GM19438 (cell line): ENCODE results near the gene CLEC4E.
"Not testable (repeated sequence)": the region's sequence is repeated elsewhere in the genome, so short reads cannot be mapped to it uniquely, and the experiment has no call there.

ENCODE experiments used
- ATAC-seq: cut with Tn5 transposase; IDR thresholded peaks from one replicate; pipeline ENCODE4 v1.9.1; 2021; ENCODE audit warnings: low read depth; ENCODE audit not compliant: unreplicated experiment

Gene CLEC4E, protein sequence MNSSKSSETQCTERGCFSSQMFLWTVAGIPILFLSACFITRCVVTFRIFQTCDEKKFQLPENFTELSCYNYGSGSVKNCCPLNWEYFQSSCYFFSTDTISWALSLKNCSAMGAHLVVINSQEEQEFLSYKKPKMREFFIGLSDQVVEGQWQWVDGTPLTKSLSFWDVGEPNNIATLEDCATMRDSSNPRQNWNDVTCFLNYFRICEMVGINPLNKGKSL

DNA sequence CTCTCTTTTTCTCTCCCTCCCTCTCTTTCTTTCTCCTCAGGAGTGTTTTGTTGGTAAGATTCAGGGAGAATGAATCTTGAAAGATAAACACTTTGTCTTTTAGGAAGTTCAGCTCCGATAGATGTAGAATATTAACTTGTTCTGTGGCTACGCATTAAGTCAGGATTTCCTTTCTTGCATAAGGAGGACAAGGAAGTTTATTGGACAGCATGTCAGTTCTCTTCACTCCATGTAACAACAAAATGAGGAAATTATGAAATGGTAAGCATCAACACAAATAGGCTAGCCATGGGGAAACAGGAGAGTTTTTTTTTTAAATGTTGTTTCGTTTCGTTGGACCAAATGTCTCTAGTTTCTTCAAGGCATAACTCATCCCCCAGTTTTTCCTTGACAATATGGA, at the start of gene CLEC4E:
Gene CLEC4E, minus strand, starts transcription at position 75 of the 400 bp plus-strand sequence. CDS start 108 bp downstream, outside the sequence.
- not testable (repeated sequence) for ATAC-seq

DNA sequence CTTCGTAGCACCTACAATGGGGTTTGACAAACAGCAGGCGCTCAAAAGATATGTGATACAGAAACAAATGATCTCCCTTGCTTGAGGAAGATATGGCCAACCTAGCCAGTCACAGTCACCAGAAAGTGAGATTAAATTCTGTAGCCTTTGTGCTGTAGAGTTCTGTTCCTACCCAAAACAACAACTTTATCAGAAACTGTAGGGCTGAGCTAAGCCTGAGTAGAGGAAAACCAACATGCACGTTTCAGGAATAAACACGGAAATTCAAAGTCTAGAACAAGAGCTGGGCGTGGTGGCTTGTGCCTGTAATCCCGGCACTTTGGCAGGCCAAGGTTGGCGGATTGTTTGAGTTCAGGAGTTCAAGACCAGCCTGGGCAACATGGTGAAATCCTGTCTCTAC, 49.0 kb upstream of the CLEC4E start:
- ATAC-seq: no peak

DNA sequence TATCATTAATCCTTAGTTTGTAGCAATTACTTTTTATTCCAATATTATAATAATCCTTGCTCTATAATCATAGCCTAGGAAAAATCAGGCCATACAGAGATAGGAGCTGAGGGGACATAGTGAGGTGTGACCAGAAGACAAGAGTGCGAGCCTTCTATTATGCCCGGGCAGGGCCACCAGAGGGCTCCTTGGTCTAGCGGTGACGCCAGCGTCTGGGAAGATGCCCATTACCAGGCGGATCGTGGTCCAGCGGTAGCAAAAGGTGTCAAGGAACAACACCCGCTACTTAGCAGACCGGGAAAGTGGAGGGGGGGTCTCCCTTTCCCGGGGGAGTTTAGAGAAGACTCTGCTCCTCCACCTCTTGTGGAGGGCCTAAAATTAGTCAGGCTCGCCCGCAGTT, 43.8 kb upstream of the CLEC4E start:
- not testable (repeated sequence) for ATAC-seq

DNA sequence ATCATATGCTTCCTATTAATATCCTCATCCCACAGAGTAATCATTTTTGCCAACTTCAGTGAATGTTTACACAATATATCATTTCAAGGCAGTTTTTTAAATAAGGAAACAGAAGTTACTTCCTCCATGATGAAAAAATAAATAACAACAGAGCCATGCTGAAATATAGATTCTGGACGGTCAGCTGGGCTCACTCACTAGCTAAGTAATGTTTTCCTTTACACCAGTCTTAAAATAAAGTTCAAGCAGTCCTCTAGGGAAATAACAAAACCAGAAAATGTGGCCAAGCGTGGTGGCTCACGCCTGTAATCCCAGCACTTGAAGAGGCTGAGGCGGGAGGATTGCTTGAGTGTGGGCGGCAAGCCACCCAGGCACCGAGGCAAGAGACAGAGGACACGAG, 43.3 kb upstream of the CLEC4E start:
- no peak for ATAC-seq

DNA sequence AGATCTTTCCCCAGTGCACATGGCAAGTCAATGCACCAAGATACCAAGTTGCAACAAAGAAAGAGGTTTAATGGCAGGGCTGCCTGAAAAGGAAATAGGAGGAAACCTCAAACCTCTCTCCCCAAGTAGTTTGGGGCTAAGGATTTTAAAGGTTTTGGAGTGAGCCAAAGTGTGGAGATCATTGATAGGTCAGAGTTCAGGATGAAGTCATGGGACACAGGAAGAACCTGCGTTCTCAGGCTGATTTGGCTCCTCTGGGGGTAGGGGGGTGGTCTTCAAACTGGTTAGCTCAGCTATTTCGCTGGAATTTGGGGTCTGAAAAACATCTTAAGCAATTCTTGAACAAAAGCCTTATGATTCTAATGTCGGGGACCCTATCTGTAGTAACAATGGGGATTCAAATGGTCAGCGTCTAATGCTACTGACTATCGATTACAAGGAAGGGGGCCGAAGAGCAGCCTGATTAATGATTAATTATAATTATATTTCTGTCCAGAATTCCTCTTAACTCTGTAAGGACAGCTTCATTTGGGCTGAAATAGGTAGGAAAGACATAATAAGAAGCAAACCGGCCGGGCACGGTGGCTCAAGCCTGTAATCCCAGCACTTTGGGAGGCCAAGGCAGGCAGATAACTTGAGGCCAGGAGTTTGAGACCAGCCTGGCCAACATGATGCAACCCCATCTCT, 40.5 kb upstream of the CLEC4E start:
- ATAC-seq: no peak

DNA sequence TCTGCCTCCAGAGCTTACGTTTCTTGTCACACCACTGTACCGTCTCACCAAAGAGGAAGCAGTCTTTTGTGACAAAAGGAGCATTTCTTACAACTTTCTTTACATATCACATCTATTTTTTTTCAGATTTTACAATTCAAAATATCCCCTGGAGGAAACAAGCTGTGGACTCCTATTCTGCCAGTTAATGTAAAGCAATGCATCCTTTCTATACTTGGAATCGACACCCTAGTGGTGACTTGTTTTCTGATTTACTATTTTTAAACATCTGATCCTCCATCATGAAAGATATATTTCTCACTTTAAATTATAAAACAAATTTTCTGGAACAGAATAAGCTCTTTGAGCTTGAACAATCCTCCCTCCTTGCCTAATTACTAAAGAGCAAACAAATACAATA, 37.2 kb upstream of the CLEC4E start:
- ATAC-seq: no peak

DNA sequence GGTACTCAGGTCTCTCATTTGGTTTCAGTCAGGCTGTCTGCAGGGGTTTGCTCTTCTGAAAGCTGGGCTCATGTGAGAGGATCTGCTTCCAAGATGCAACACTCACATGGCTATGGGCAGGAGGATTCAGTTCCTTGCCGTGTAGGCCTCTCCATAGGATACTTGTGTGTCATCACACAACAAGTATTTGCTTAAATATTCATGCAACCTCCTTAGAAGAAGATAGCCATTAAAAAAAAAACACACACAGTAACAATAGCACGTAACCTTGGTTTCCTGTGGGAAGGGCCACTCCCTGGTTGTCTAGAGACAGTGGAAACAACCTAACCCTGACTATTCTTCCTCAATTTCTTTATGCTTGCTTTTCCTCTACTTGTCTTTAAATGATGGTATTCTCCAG, 31.8 kb upstream of the CLEC4E start:
- no peak for ATAC-seq

DNA sequence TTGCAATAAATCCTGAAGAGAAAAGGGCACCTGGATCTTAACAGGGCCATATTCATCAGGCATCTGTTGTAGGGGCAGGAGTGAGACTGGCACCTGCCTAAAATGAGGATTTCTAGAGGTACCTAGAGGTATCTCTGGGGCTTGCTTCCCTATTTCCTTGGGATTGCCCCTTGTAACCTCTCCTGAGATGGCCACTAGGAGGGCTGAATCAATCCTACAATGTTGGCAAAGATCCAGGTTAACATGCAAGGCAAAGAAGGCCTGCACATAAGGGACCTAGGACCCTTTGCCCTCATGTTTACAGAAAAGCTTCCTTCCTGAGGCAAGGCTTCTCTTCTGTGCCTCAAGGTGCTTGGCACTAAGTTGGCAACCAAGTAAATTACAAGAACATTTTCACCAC, 25.8 kb upstream of the CLEC4E start:
- no peak for ATAC-seq

DNA sequence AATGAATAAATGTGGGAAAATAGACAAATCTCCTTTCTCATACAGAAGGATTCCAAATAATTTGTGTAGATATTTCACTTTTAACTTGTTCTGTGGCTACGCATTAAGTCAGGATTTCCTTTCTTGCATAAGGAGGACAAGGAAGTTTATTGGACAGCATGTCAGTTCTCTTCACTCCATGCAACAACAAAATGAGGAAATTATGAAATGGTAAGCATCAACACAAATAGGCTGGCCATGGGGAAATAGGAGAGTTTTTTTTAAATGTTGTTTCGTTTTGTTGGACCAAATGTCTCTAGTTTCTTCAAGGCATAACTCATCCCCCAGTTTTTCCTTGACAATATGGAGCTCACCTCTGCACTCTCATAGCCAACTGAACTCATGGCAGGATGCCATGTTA, 25.3 kb upstream of the CLEC4E start:
- ATAC-seq: not testable (repeated sequence)

DNA sequence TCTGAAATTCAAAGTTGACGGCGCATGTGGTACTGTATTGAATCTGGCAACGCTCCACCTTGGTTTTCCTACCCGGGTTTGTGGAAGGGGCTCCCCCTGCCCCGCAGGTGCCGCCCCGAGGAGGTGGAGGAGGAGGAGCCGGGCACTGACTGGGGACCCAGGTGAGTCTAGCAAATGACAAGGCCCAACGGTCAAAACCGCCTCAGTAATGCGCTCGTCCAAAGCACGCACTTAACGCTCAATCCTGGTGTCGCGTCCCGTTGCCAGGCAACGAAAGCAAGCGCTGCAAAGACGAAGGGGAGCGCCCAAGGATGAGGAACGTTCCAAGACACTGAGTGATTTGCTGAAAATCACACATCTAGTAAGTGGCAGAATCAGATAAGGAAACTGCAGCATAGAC, 24.0 kb upstream of the CLEC4E start:
- ATAC-seq: no peak

DNA sequence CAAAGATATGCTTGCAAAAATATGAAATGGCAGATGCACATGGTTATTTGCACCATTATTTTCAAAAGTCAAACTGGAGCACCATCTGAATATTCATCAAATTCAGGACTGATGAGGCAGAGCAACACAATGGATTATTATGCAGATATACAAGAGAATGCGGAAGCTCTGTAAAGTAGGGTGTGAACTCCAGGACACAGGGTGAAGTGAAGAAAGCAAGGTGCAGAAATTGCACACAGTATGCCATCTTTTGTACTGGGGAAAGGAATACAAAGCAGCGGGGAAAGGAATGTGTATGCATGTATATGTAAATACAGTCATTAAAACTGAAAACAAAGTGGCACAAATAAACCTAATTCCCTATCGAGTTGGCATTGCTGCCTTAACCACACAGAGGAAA, 22.7 kb upstream of the CLEC4E start:
- ATAC-seq: no peak

DNA sequence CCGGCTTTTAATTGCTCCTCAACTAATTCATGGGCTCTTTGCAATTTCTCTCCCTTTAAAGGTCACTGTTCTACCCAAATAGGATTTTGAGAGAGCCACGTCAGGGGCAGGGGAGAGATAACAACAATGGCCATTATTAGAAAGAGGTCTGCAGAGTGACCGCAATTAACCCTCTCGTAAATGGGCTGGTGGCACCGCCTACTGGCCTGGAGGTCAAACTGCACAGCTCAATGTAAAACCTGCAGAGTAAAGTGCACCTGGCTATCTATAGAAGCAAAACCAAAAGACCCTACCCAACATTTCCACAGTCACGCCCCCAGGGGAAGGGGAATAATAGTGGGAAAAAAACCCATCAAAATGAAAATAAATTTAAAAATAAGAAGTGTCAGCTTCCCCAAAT, 21.6 kb upstream of the CLEC4E start:
- ATAC-seq: no peak

DNA sequence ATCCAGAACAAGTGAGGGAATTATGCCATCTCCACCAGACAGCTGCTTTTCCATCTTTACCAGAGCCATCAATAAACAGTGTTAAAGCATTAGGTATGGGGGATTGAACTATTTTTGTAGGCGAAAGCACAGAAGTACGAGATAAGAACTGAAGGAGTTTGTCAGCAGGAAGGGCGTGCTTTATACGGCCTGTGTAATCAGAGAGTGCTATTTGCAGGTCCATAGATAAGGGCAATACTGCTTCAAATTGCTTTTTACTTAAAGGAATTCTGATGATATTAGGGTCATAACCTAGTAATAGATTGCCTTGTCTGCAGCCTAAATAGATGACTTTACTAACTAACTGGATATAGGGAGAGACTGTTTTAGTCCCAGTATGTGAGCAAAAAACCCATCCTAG, 20.3 kb upstream of the CLEC4E start:
- no peak for ATAC-seq

DNA sequence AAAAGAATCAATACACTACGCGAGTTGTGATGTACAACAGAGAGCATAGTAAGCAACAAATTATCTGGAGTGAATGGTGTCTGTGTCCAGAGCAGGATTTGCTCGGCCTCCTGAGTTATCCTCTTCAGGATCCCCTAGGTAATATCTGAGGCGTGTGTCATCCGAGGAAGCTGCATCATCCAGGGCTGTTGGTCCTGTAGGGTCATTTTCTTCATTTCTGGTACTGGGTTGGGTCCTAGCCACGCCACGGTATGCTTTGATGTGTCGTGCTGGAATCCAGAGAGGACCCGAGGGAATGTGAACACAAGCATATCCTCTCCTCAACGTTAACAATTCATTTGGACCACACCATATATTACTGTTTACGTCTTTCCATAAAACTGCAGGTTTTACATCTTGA, 19.0 kb upstream of the CLEC4E start:
- no peak for ATAC-seq

DNA sequence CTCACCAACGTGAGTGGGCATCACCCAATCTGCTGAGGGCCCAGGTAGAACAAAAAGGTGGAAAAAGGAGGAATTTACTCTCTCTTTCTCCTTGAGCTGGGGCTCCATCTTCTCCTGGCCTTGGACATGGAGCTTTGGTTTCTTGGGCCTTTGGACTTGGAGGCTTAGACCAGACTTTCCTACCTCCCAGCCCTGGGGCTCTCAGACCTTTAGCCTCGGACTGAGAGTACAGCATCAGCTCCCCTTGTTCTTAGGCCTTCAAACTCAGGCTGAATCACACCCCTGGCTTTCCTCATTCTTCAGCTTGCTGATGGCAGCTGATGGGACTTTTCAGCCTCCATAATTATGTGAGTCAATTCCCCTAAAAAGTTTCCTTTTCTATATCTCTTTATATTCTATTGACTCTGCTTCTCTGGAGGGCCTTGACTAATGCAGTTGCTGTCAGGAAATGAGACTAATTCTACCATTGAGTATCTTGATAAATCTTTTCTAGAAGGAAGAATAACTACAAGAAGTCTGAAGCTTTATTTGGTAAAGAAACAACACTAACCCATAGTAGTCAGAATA, 15.9 kb upstream of the CLEC4E start:
- ATAC-seq: no peak

DNA sequence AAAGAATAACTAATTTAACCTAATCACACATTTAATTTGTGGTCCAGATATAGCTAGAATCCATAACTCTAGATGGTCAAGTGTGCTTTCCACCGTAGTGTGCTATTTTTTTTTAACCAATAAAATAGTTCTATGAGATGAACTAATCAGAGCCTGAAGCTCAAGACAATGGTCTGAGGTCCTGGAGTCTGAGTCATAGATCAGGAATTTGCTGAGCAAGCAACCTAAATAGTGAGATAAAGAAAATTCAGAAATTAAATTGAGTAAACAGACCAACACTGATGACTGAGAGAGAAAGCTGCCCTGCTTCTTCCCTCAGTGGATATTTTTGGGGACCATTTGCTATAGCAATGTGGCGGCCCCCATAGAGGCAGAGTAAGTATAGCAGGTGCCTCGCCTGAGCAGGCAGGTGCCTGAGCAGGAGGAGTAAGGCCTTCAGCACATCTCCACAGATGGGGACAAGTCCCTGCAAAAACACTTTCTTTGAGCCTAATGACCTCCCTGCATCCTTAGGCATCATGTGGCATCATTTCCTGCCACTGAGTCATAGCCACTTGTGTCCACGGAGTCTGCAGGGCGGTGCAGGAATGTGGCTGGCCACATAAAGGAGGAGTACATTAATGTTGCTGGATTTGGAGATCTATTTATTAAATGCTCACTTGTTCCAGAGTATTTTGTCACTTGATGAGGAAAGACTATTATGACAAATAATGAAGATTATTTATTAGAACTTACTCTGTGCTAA, 13.9 kb upstream of the CLEC4E start:
- ATAC-seq: no peak

DNA sequence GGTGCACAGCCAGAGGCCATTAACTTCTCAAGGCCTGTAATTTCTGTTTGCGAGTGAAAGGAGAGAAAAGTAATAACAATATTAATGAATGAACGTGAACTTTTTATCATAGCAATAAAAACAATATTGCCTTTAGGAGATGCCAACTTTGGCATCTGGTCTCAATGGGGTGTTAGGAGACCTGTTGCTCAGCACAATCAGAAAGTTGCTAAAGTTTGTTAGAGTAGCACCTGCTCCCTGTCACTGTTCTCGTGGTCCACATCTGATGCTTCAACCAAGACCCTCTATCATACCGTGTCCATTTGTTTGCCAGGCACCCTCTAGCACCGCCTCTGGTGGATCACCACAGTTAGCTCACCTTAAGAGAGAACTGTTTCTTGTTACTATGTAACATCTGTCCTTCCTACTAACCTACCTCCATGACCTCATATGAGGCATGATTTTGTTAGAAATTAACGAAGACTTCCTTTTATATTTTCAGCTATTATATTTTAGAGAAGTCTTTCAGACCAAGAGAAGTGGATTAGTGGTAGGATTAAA, 12.5 kb upstream of the CLEC4E start:
- ATAC-seq: no peak

DNA sequence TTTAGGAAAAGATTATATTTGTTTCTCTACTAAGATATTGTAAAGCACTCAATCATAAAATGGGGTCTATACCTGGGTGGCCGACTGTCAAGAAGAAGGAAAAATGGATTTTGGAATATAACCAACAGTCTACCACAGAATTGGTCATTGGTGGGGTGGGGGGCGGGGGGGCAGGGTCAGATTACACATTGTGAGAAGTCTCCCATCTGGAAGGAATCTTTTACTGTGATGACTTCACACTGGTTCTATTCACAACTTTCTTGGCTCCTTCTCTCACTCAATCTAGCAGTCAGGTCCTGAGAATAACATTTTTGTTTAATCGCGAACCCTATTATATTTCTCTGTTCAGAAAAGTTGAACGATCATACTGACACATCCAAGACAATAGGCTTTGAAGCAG, 8.7 kb upstream of the CLEC4E start:
- ATAC-seq: no peak

DNA sequence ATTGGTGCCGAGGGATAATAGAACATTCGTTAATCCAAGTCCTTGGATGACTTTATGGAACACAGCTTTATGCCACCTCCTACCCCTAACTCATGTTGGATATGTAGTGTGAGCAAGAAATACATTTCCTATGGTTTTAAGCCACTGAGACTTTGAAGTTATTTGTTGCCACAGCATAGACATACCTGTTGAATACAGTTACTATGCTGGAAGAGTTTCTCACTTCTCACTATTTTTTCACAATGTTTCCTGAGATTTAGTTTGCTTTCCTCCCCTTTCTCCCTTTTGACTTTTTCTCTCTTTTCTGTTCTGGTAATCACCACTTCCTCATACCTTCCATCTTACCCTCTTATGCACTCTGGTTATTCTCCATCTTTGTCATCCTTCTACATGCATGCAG, 7.5 kb upstream of the CLEC4E start:
- ATAC-seq: no peak

DNA sequence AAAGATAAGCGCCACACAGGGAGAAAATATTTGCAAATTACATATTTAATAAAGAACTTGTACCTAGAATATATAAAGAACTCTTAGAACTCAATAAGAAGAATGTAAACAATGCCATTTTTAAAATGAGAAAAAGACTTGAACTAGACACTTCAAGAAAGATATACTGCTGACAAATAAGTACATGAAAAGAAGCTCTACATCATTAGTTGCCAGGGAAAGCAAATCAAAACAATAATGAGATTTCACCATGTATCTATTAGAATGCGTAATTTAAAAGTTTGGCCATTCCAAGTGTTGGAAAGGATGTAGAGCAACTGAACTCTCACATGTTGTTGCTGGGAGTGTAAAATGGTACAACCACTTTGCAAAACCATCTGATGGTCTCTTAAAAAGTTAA, 6.9 kb upstream of the CLEC4E start:
- no peak for ATAC-seq

DNA sequence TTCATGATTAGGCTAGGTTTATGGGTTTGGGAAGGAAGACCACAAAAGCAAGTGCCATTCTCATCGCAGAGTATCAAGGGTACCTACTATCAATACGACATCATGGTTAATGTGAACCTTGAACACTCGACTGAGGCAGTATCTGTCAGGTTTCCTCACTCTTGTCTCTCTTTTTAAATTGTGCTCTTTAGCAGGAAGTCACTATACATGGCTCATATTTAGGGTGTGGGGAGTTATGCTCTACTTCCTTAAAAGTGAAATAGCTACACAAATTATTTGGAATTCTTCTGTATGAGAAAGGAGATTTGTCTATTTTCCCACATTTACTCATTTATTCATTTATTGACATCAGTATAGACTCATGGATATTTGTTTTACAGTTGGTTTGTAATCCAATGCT, 5.9 kb upstream of the CLEC4E start:
- ATAC-seq: no peak
